Measurements from ENCODE around the gene PATJ.

The PATJ gene

DNA sequence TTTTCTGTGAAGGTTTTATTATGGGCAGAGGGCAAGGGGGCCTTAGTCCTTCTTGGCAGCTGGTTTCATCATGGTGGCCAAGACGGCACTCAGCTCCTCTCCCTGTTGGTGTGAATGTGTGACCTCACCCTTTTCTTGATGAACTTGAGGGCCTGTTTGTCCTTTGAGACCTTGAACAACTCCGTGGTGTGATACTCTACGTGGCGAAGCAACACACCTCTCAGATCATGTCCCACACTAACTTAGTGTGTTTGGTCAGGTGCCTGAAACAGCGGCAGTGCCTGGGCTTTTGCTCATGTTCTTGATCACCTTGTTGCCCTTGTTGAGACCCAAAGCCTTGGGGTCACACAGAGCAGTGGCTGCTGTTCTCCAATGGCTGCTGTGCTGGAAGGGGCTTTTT lies 465.8 kb downstream of the PATJ start:
- DNase-seq (ENCODE audit: low spot score): no peak
- TF ChIP-seq, protein P1, sequence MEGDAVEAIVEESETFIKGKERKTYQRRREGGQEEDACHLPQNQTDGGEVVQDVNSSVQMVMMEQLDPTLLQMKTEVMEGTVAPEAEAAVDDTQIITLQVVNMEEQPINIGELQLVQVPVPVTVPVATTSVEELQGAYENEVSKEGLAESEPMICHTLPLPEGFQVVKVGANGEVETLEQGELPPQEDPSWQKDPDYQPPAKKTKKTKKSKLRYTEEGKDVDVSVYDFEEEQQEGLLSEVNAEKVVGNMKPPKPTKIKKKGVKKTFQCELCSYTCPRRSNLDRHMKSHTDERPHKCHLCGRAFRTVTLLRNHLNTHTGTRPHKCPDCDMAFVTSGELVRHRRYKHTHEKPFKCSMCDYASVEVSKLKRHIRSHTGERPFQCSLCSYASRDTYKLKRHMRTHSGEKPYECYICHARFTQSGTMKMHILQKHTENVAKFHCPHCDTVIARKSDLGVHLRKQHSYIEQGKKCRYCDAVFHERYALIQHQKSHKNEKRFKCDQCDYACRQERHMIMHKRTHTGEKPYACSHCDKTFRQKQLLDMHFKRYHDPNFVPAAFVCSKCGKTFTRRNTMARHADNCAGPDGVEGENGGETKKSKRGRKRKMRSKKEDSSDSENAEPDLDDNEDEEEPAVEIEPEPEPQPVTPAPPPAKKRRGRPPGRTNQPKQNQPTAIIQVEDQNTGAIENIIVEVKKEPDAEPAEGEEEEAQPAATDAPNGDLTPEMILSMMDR (IDR thresholded peaks at IDR 0.05; ENCODE audit: extremely low read depth, insufficient read depth, missing control alignments): no peak
- in situ Hi-C loops (cut with MboI; ENCODE audit: low pct_unique_long_range_greater_than_20kb, low sequenced_read_pairs, unreplicated experiment): no loop called here

DNA sequence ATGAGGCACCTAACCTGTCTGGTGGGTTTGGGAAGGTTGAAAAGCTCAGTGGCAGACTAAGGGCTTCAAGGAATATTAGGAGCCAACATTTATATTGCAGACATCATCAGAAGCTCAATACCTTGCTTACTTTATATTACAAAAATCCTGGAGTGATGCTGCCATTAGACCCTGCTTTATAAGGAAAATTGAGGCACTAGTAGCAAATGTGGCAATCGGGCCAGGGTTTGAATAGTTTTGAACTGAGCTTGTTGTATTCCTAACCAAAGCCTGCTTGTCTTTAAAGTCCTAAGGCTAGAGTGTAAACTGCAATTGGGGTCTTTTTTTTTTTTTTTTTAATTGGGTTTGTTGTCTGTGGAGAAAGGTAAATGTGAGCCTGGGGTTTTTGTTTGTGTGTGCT lies 466.7 kb downstream of the PATJ start:
- TF ChIP-seq, protein P1 (IDR thresholded peaks at IDR 0.05; ENCODE audit: extremely low read depth, insufficient read depth, missing control alignments): no peak
- in situ Hi-C loops (cut with MboI; ENCODE audit: low pct_unique_long_range_greater_than_20kb, low sequenced_read_pairs, unreplicated experiment): no loop called here
- no peak for DNase-seq (ENCODE audit: low spot score)

DNA sequence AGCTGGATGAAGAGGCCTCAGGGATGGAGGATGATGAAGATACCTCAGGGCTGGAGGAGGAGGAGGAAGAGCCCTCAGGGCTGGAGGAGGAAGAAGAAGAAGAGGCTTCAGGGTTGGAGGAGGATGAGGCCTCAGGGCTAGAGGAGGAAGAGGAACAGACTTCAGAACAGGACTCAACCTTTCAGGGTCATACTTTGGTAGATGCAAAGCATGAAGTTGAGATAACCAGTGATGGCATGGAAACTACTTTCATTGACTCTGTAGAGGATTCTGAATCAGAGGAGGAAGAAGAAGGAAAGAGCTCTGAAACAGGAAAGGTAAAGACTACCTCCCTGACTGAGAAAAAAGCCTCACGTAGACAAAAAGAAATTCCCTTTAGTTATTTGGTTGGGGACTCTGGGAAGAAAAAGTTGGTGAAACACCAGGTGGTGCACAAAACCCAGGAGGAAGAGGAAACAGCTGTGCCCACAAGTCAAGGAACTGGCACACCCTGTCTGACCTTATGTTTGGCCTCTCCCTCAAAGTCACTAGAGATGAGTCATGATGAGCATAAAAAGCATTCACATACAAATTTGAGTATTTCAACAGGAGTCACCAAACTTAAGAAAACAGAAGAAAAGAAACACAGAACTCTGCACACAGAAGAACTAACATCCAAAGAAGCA lies 467.8 kb downstream of the PATJ start:
- in situ Hi-C loops (cut with MboI; ENCODE audit: low pct_unique_long_range_greater_than_20kb, low sequenced_read_pairs, unreplicated experiment): no loop called here
- TF ChIP-seq, protein P1 (IDR thresholded peaks at IDR 0.05; ENCODE audit: extremely low read depth, insufficient read depth, missing control alignments): no peak
- no peak for DNase-seq (ENCODE audit: low spot score)

DNA sequence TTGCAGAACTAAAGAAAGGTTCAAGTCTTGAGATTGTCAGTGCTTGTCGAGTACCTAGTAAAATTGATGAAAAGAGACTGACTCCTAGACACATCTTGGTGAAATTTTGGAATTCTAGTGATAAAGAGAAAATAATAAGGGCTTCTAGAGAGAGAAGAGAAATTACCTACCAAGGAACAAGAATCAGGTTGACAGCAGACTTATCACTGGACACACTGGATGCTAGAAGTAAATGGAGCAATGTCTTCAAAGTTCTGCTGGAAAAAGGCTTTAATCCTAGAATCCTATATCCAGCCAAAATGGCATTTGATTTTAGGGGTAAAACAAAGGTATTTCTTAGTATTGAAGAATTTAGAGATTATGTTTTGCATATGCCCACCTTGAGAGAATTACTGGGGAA lies 468.7 kb downstream of the PATJ start:
- TF ChIP-seq, protein P1 (IDR thresholded peaks at IDR 0.05; ENCODE audit: extremely low read depth, insufficient read depth, missing control alignments): no peak
- in situ Hi-C loops (cut with MboI; ENCODE audit: low pct_unique_long_range_greater_than_20kb, low sequenced_read_pairs, unreplicated experiment): no loop called here
- no peak for DNase-seq (ENCODE audit: low spot score)

DNA sequence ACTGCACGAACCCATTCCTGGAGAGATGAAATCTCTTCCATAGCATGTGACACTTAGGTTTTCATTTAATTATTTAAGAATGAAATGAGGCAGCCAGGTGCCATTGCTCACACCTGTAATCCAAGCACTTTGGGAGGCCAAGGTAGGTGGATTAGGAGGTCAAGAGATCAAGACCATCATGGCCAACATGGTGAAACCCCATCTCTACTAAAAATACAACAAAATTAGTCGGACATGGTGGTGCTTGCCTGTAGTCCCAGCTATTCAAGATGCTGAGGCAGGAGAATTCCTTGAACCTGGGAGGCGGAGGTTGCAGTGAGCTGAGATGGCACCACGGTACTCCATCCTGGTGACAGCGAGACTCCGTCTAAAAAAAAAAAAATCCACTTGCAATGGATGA lies 470.1 kb downstream of the PATJ start:
- no peak for DNase-seq (ENCODE audit: low spot score)
- in situ Hi-C loops (cut with MboI; ENCODE audit: low pct_unique_long_range_greater_than_20kb, low sequenced_read_pairs, unreplicated experiment): no loop called here
- TF ChIP-seq, protein P1 (IDR thresholded peaks at IDR 0.05; ENCODE audit: extremely low read depth, insufficient read depth, missing control alignments): no peak

DNA sequence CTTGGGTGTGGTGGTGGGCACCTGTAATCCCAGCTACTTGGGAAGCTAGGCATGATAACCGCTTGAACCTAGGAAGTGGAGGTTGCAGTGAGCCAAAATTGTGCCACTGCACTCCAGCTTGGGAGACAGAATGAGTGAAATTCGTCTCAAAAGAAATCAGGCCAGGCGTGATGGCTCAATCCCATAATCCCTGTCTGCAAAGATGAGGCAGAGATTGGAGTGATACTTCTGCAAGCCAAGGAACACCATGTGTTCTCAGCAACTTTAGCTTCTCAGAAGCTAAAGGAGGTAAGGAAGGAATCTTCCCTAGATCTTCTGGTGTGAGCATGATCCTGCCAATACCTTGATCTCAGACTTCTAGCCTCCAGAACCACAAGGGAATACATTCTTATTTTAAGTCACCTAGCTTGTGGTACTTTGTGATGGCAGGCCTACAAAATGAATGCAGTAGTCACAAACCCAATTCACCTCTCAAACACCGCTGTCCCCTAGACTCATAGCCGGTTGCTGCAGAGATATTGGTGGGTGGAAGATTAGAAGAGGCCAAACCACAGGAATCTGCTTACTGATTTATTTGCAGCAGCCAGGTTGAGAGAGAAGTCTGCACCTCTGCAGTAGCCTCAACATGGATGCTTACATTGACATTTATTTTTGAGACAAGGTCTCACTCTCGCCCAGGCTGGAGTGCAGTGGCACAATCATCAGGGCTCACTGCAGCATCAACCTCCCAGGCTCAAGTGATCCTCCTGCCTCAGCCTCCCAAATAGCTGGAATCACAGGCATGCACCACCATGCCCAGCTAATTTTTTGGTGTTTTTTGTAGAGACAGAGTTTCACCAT lies 471.0 kb downstream of the PATJ start:
- in situ Hi-C loops (cut with MboI; ENCODE audit: low pct_unique_long_range_greater_than_20kb, low sequenced_read_pairs, unreplicated experiment): no loop called here
- TF ChIP-seq, protein P1 (IDR thresholded peaks at IDR 0.05; ENCODE audit: extremely low read depth, insufficient read depth, missing control alignments): no peak
- no peak for DNase-seq (ENCODE audit: low spot score)
